Activated naive CD8-positive, alpha-beta T cell treated with anti-CD3 and anti-CD28 coated beads, Interleukin-2, amount 50 U/mL, for 16 hours (primary cell): ENCODE results near the gene ROR1.
"Not testable (repeated sequence)": the region's sequence is repeated elsewhere in the genome, so short reads cannot be mapped to it uniquely, and the experiment has no call there.

Source experiments
- DNase-seq: peaks from one replicate; pipeline ENCODE4 v3.0.0-alpha.2; 2020; ENCODE audit warnings: low read depth, low spot score

The ROR1 gene

GRCh38 chr1:64220241-64220640, 446.4 kb downstream of the ROR1 start:
- no peak for DNase-seq

GRCh38 chr1:64223329-64224151, 449.7 kb downstream of the ROR1 start:
- no peak for DNase-seq

- DNase-seq: not testable (repeated sequence)
Measured at GRCh38 chr1:64224236-64224635, 450.4 kb downstream of the ROR1 start.

- no peak for DNase-seq
Measured at GRCh38 chr1:64228167-64228957, 454.5 kb downstream of the ROR1 start.

GRCh38 chr1:64229307-64229706, 455.5 kb downstream of the ROR1 start:
- DNase-seq: no peak
